HG03045 (cell line): ENCODE results near the gene TAF6L.
"Not testable (repeated sequence)": the region's sequence is repeated elsewhere in the genome, so short reads cannot be mapped to it uniquely, and the experiment has no call there.

Experiments
- ATAC-seq: cut with Tn5 transposase; IDR thresholded peaks from one replicate; pipeline ENCODE4 v1.9.1; 2021; ENCODE audit warnings: mild to moderate bottlenecking, moderate library complexity; ENCODE audit not compliant: unreplicated experiment

The TAF6L gene

GRCh38 chr11:62771144-62772021, at the start of gene TAF6L:
TSS of gene TAF6L (plus strand) at chr11:62771396. CDS start at chr11:62775784, 4,388 bp downstream.
- ATAC-seq = peak; percentile 83

GRCh38 chr11:62721994-62722393, 49.2 kb upstream of the TAF6L start:
- no peak for ATAC-seq

GRCh38 chr11:62724171-62724570, 47.0 kb upstream of the TAF6L start:
- ATAC-seq = no peak

GRCh38 chr11:62725646-62726045, 45.5 kb upstream of the TAF6L start:
- ATAC-seq = no peak

- peak; percentile 3 for ATAC-seq
Measured at GRCh38 chr11:62726156-62726914, 44.9 kb upstream of the TAF6L start.

GRCh38 chr11:62726915-62727164, 44.4 kb upstream of the TAF6L start:
- no peak for ATAC-seq

GRCh38 chr11:62727165-62727871, 43.9 kb upstream of the TAF6L start, which contains the start of gene HNRNPUL2:
TSS of gene HNRNPUL2 (minus strand) at chr11:62727457. CDS start at chr11:62727156, 301 bp downstream.
- ATAC-seq = peak; percentile 72

GRCh38 chr11:62727872-62728170, 43.4 kb upstream of the TAF6L start:
- ATAC-seq = peak; percentile 53

- ATAC-seq = peak; percentile 26
Measured at GRCh38 chr11:62728171-62728988, 42.8 kb upstream of the TAF6L start, which contains the start of gene TTC9C. TSS of gene TTC9C (plus strand) at chr11:62728486. CDS start at chr11:62728849, 363 bp downstream.

- not testable (repeated sequence) for ATAC-seq
Measured at GRCh38 chr11:62730076-62730475, 41.1 kb upstream of the TAF6L start.

- ATAC-seq = no peak
Measured at GRCh38 chr11:62732830-62733229, 38.4 kb upstream of the TAF6L start.

GRCh38 chr11:62737196-62737595, 34.0 kb upstream of the TAF6L start:
- no peak for ATAC-seq

- no peak for ATAC-seq
Measured at GRCh38 chr11:62747475-62748160, 23.6 kb upstream of the TAF6L start.

- ATAC-seq = not testable (repeated sequence)
Measured at GRCh38 chr11:62749931-62750330, 21.3 kb upstream of the TAF6L start.

GRCh38 chr11:62752177-62752785, 18.9 kb upstream of the TAF6L start:
- ATAC-seq = no peak

GRCh38 chr11:62752994-62753735, 18.0 kb upstream of the TAF6L start:
- peak; percentile 1 for ATAC-seq

GRCh38 chr11:62753736-62754603, 17.2 kb upstream of the TAF6L start, which contains the start of gene ZBTB3:
TSS of gene ZBTB3 (minus strand) at chr11:62754160. CDS start at chr11:62753664, 496 bp downstream.
- ATAC-seq = peak; percentile 96

- no peak for ATAC-seq
Measured at GRCh38 chr11:62755086-62755615, 16.0 kb upstream of the TAF6L start.
